ENCODE results near the gene TRMT1. TPM values are rescaled to one million over a fixed set of nuclear protein-coding genes. Genes with fewer than 3 reads are reported as not detected.

Gene TRMT1
- polyA plus RNA-seq, 3 donors: 14.5 to 94.7 (median 14.5) TPM

- intact Hi-C loops (cut with micrococcal nuclease): no loop called here
- Histone ChIP-seq H3K9me3 (replicated peaks in 1 of 2; ENCODE audit: control insufficient read depth in 1 of 2, insufficient read depth in 1 of 2, low read length in 2 of 2) (no peaks in the 10 kb centered on the region), H3K79me2 (ENCODE audit: insufficient read depth, low read length) (peaks cover 69% of the 10 kb centered on the region), H3K4me2 (replicated peaks; ENCODE audit: extremely low read depth, low read length, poor library complexity, severe bottlenecking) (no peak overlapping the region), H2AFZ (ENCODE audit: insufficient read depth, low read depth, low read length, poor library complexity, severe bottlenecking) (no peak overlapping the region), H3K4me1 (ENCODE audit: control insufficient read depth in 1 of 2, insufficient read depth in 2 of 2, low read length in 2 of 2) (no peaks in the 10 kb centered on the region), H3K27me3 (ENCODE audit: control insufficient read depth in 2 of 2, insufficient read depth in 2 of 2, low read length in 2 of 2) (no peaks in the 10 kb centered on the region), H3K9ac (ENCODE audit: insufficient read depth, low read length, poor library complexity, severe bottlenecking) (no peak overlapping the region), H4K20me1 (ENCODE audit: insufficient read depth, low read length) (peaks cover 70% of the 10 kb centered on the region), H3K36me3 (replicated peaks in 1 of 2; ENCODE audit: control insufficient read depth in 1 of 2, insufficient read depth in 2 of 2, low read length in 2 of 2) (peaks cover 28 to 46% of the 10 kb centered on the region in 2 donors), H3K4me3 (replicated peaks in 1 of 3; ENCODE audit: low read depth in 2 of 3, low read length in 3 of 3) (no peak overlapping the region), H3K27ac (ENCODE audit: low read depth in 1 of 2, low read length in 2 of 2) (peak overlapping the region in 1 of 2 donors; percentile 45)
- Mint-ChIP-seq H3K36me3 (peaks cover 23 to 52% of the 10 kb centered on the region in 2 donors), H3K4me1 (peaks cover 19% of the 10 kb centered on the region), H3K9me3 (peaks cover 0 to 2% (median 0%) of the 10 kb centered on the region in 7 donors), H3K27me3 (ENCODE audit: low read depth in 3 of 3) (no peaks in the 10 kb centered on the region), H3K27ac (peak overlapping the region in 3 of 7 donors; percentile 21 to 33 (median 32)), H3K4me3 (no peak overlapping the region)
- DNase-seq: no peak
- TF ChIP-seq, protein P1, sequence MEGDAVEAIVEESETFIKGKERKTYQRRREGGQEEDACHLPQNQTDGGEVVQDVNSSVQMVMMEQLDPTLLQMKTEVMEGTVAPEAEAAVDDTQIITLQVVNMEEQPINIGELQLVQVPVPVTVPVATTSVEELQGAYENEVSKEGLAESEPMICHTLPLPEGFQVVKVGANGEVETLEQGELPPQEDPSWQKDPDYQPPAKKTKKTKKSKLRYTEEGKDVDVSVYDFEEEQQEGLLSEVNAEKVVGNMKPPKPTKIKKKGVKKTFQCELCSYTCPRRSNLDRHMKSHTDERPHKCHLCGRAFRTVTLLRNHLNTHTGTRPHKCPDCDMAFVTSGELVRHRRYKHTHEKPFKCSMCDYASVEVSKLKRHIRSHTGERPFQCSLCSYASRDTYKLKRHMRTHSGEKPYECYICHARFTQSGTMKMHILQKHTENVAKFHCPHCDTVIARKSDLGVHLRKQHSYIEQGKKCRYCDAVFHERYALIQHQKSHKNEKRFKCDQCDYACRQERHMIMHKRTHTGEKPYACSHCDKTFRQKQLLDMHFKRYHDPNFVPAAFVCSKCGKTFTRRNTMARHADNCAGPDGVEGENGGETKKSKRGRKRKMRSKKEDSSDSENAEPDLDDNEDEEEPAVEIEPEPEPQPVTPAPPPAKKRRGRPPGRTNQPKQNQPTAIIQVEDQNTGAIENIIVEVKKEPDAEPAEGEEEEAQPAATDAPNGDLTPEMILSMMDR (IDR thresholded peaks at IDR 0.05): no peak
- WGBS (ENCODE audit: insufficient coverage): 51% methylated on average over 5 of the region's 8 CpGs
Measured at GRCh38 chr19:13132471-13133180, 16.1 kb upstream of the TRMT1 start.

GRCh38 chr19:13130886-13131490, 14.4 kb upstream of the TRMT1 start:
- H3K4me1 ChIP-seq (ENCODE audit: control insufficient read depth in 1 of 2, insufficient read depth in 2 of 2, low read length in 2 of 2): no peaks in the 10 kb centered on the region
- DNase-seq: no peak
- H4K20me1 ChIP-seq (ENCODE audit: insufficient read depth, low read length): peaks cover 75% of the 10 kb centered on the region
- Mint-ChIP-seq H3K27ac (peak overlapping the region in 3 of 7 donors; percentile 5 to 70 (median 58)), H3K9me3 (peaks cover 0 to 1% (median 0%) of the 10 kb centered on the region in 7 donors), H3K36me3 (peaks cover 17 to 39% of the 10 kb centered on the region in 2 donors), H3K27me3 (ENCODE audit: low read depth in 3 of 3) (no peaks in the 10 kb centered on the region), H3K4me1 (peaks cover 19% of the 10 kb centered on the region), H3K4me3 (no peak overlapping the region)
- no peaks in the 10 kb centered on the region for H3K9me3 ChIP-seq (replicated peaks in 1 of 2; ENCODE audit: control insufficient read depth in 1 of 2, insufficient read depth in 1 of 2, low read length in 2 of 2)
- no peak overlapping the region for H3K4me2 ChIP-seq (replicated peaks; ENCODE audit: extremely low read depth, low read length, poor library complexity, severe bottlenecking)
- H2AFZ ChIP-seq (ENCODE audit: insufficient read depth, low read depth, low read length, poor library complexity, severe bottlenecking): no peak overlapping the region
- TF ChIP-seq, protein P1 (IDR thresholded peaks at IDR 0.05): no peak
- H3K9ac ChIP-seq (ENCODE audit: insufficient read depth, low read length, poor library complexity, severe bottlenecking): no peak overlapping the region
- WGBS (ENCODE audit: insufficient coverage): 100% methylated on average over 2 of the region's 3 CpGs
- H3K27me3 ChIP-seq (ENCODE audit: control insufficient read depth in 2 of 2, insufficient read depth in 2 of 2, low read length in 2 of 2): no peaks in the 10 kb centered on the region
- H3K79me2 ChIP-seq (ENCODE audit: insufficient read depth, low read length): peaks cover 84% of the 10 kb centered on the region
- H3K27ac ChIP-seq (ENCODE audit: low read depth in 1 of 2, low read length in 2 of 2): peak overlapping the region in 1 of 2 donors; percentile 12
- H3K4me3 ChIP-seq (replicated peaks in 1 of 3; ENCODE audit: low read depth in 2 of 3, low read length in 3 of 3): no peak overlapping the region
- intact Hi-C loops (cut with micrococcal nuclease): no loop called here
- H3K36me3 ChIP-seq (replicated peaks in 1 of 2; ENCODE audit: control insufficient read depth in 1 of 2, insufficient read depth in 2 of 2, low read length in 2 of 2): peaks cover 15 to 38% of the 10 kb centered on the region in 2 donors

Data from CD14-positive monocyte (primary cell).